Suppressor macrophage treated with lipopolysaccharide for 4 hours (primary cell): ENCODE measurements around the gene PRC1.

ENCODE experiments used
- DNase-seq: peaks from one replicate; pipeline ENCODE4 v3.0.0-alpha.2; 2020

Gene PRC1

GRCh38 chr15:90954712-90955623, 39.4 kb downstream of the PRC1 start, which contains the start of gene RCCD1:
Gene RCCD1, plus strand, starts transcription at chr15:90954884. Its CDS starts 1,851 bp downstream, at chr15:90956735.
- DNase-seq, result peak; percentile 96

- no peak for DNase-seq
Observed at GRCh38 chr15:90953947-90954711, 40.2 kb downstream of the PRC1 start.

GRCh38 chr15:90952901-90953677, 41.2 kb downstream of the PRC1 start:
- DNase-seq, result no peak

- DNase-seq, result no peak
Observed at GRCh38 chr15:90950676-90951075, 43.7 kb downstream of the PRC1 start.

- DNase-seq, result no peak
Observed at GRCh38 chr15:90949979-90950675, 44.2 kb downstream of the PRC1 start.

- no peak for DNase-seq
Observed at GRCh38 chr15:90948506-90948905, 45.8 kb downstream of the PRC1 start.

GRCh38 chr15:90947577-90948357, 46.6 kb downstream of the PRC1 start:
- DNase-seq, result no peak

- DNase-seq, result no peak
Observed at GRCh38 chr15:90946941-90947576, 47.3 kb downstream of the PRC1 start.

- no peak for DNase-seq
Observed at GRCh38 chr15:90946538-90946937, 47.8 kb downstream of the PRC1 start.

GRCh38 chr15:90945091-90945490, 49.2 kb downstream of the PRC1 start:
- peak; percentile 47 for DNase-seq

GRCh38 chr15:90942354-90943120, 51.8 kb downstream of the PRC1 start:
- no peak for DNase-seq

- DNase-seq, result no peak
Observed at GRCh38 chr15:90941038-90941437, 53.3 kb downstream of the PRC1 start.

- no peak for DNase-seq
Observed at GRCh38 chr15:90939756-90940155, 54.6 kb downstream of the PRC1 start.

GRCh38 chr15:90938261-90938660, 56.1 kb downstream of the PRC1 start:
- no peak for DNase-seq

GRCh38 chr15:90936823-90937222, 57.5 kb downstream of the PRC1 start:
- no peak for DNase-seq

- DNase-seq, result peak; percentile 92
Observed at GRCh38 chr15:90934949-90935751, 59.2 kb downstream of the PRC1 start, which contains the start of gene UNC45A. Gene UNC45A, plus strand, starts transcription at chr15:90935285. Its CDS starts 40 bp downstream, at chr15:90935325.

- peak; percentile 86 for DNase-seq
Observed at GRCh38 chr15:90934256-90934948, 59.9 kb downstream of the PRC1 start.

- no peak for DNase-seq
Observed at GRCh38 chr15:90933301-90933700, 61.0 kb downstream of the PRC1 start.

- DNase-seq, result no peak
Observed at GRCh38 chr15:90932660-90932991, 61.7 kb downstream of the PRC1 start.
